ENCODE data around the gene DDX59.

Gene DDX59

DNA sequence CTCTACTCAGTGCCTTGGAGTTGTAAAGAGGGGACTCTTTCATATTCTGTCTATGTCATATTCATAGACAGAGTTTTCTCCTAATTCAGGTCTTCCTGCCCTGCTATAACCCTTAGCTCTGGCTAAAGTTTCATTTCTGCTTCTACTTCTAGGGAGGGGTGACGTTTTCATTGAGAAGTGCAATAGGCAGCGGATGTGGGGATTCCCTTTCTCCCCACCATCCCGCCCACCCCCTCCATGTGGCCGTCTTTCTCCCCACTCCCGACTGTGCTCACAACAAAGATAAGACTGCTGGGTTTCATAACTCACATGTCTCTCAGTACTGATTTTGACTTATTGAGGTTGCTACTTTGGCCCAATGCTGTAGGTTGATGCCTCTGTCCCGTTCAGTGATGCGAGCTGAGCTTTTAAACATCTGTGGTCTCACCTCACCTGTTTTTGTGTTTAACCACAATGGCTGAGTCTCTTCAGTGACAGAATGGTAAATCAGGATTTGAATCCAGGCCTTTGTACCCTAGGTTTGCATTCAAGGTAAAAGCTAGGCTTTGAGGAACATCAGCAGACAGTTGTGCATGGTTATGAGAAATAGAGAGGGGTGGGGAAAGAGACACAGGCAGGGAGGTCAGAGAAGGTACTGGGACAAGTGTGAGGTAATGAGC lies 41.4 kb downstream of the DDX59 start:
- no peak for DNase-seq

DNA sequence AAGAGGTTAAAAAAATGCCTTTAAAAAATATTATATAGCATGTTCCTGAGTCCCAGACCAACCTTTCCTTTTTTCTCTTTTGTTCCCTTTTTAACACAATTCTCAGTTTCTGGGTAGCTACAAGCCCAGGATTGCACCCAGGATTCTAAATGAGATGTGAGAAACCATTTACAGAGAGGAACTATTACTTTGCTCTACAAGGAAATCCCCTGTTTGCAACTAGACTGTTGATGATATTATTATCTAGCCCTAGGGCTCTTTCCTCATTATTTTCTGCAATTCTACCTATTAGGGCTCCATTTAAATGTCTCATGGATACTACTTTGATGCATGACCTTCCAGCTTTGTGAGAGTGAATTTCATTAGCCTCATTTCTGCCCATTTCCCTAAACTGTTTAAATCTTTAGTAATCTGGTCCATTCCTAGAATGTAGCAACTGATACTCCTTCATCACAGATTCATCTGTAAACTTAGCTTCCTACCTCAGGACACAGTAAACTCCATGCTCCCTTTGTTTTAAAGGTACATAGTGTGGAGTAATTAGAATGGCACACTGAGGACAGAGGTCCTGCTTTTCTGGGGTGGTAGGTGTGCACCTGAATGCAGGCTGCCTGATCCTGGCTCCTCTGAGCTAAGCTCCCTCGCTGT lies 42.0 kb downstream of the DDX59 start:
- no peak for DNase-seq

DNA sequence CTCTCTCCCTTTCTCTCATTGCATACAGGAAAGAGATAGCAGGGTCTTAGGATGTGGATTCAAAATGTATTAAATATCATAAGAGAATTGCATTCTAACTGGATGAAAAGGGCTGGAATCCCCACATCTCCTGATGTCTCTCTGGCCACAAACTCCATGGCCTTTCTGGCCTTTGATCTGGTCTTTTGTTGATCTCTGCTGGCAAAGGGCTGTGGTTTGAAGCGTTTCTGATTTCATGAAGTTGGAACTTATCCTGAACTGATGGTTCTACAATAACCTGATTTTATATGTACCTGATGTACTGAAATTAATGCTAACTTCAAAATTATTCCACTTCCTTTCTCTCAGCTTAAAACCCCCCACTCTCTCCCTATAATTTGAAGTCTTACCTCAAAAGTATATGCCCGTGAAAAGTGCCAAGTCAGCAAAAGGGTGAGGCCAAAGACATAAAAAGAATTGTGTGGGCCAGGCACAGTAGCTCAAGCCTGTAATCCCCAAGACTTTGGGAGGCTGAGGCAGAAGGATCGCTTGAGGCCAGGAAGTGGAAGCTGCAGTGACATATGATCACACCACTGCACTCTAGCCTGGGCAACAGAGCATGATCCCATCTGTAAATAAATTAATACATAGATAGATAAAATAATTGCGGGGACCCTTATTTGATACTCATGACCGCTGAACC lies 42.7 kb downstream of the DDX59 start:
- no peak for DNase-seq

DNA sequence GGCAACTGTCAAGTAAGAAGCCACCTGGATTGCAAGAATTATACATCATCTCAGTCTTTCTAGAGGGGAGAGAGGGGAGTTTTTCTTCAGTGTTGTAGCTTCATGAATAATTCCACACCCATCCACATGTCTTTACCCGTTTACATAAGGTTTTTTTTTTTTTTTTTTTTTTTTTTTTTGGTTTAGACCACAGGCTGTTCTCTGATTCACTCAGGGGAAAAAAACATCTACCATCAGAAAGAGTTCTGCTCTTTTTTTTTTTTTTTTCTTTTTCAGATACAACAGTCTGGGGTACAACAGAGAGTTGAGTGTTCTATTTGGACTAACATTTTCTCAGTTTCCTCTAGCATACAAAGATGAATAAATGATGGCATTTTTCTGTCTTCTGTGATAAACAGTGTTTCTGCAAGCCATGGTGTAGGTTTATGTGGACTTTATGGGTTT lies 44.3 kb downstream of the DDX59 start:
- peak; percentile 33 for DNase-seq

DNA sequence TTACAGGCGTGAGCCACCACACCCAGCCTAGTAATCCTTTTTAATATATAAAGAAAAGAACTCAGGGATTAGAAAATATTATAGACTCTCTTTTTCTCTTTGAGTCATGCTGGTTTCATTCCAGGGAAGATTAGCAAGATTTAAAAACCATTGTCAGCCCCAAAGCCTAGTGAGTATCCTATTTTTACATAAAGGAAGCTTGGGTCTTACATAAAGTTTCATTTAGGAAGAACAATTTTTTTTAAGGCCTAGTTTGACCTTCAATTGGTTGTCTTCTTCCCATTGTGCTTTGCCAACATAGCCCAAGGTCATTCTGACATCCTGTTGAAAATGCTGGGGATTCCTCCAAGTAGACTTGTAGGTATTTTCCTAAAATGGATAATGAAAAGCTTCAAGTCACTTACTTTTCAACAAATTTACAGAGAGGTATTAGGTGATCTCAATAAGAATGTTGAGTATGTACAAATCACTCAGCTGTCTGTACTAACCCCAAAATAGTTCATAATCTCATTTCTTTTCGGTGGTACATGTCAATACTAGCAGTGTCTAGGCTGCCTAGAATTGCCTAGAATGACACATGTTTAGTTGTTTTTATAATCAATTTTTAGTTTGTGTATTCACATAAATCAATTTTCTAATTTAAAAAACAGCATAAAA lies 44.9 kb downstream of the DDX59 start:
- no peak for DNase-seq

DNA sequence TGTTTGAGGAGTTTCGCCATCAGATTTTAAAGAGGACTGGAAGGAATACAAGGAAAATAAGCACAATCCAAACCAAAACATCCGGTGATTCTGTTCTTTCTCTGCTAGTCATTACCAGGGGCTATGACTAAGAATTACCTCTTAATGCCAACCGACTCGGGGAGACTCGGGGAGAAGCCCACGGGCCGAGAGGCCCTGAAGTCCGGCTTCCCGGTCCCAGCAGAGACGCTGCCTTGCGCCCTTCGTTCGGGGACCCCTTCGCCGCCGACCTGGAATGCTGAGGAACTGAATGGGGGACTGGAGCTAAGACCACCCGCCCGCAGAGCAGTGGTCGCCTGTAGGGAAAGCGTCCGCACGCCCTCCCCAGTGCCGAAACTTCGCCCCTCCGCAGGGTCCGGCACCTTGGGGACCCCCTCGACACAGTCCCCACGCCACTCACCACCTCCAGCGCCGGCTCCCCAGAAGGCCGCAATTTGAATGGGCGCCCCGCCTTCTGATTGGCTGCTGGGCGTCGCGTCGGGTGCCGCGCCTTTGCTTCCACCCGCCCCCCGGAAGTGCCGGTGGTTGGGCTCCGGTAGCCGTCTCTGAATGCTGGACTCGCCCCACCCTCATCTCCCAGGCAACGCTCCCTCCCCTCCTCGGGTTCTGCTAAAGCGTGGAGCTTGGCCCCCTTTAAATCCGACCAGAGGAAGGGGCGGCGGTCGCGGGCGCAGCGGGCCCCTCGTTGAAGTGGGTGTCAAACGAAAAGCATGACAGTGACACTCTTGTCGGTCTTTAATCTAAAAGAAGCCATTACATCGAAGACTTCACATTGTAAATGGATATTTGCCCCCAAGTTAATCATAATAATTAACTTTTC lies 49.2 kb downstream of the DDX59 start, which contains the start of gene KIF14:
Gene KIF14 (minus strand): TSS at position 479 of the 859 bp plus-strand sequence. CDS start 2,028 bp downstream, outside the sequence.
- peak; percentile 92 for DNase-seq

DNA sequence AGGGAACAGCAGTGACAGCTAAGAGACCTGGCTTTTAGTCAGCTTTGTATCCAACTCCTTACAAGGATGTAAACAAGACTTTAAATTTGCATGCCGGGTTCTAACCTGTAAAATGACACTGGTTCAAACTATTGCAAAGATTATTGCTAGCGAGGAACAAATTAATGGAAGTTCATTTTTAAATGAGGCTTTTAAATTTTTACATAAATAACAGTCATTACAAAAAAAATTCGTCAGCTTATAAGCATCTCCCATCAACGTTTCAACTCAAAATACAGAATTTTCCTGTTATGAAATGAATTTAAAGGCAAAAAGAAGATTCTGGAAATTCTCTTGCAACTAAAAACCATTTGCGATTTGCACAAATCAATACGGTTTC lies 49.8 kb downstream of the DDX59 start:
- DNase-seq = no peak

DNA sequence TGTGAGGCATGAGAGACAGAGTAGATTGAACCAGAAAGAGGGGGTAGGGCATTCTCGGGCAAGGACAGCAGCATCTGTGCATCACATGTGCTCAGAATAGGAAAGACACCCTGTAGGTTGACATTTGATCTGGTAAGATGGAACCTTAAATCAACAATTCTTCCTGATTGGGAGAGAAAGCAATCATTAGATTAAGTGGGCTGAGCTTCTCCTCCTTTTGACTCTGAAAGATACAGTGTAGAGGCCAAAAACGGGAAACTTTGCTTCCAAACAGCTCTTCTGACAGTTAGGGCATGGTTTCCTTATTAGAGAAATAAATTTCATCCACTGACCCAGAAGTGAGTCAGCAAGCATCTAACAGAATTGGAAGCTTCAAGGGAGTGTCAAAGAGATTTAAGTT lies 58.9 kb downstream of the DDX59 start:
- DNase-seq = peak; percentile 16

DNA sequence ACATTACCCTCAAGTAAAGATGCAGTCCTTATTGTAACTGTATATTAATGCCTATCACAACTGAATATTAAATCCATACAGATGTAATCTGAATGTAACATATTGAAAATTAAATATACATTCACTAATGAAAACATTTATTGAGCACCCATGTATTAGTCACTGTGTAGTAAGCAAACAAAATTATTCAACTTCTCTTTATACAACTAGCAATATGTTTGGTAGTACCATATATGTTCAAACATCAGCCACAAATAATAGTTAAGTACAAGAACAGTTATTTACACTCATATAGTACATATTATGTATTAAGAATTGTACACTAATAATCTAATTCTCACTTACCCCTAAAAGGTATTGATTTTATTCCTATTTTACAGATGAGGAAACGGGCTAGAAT lies 67.1 kb downstream of the DDX59 start:
- DNase-seq = no peak

All from fibroblast of skin of back (primary cell).